ENCODE results near the gene GRIK2. TPM values are rescaled to one million over a fixed set of nuclear protein-coding genes. Genes with fewer than 3 reads are reported as not detected.

The GRIK2 gene
- total and polyA plus RNA-seq, 2 donors (not counting 3 experiments of a cell fraction or from before 2014, with no cell fraction given): not detected

DNA sequence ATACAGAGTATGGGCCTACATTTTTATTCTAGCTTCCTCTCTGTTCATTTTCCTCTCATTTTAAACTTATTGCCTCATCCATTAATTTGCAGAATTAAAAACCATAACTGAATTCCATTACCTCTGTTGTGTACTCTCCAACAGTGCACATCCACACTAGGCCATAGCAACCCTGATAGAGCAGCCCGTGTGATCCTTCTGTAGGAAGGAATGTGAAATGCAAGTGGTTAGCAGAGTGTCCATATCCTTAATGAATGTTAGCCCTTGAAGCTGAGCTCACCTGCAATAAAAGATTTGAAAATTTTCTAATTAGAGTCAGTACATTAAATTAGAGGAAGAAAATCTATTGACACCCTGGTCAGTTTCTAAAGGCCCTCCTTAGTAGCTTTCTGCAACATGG, 6.5 kb upstream of the GRIK2 start:
- no peaks in the 10 kb centered on the region for H4K20me1 ChIP-seq (replicated peaks; ENCODE audit: control insufficient read depth, extremely low read depth, insufficient read depth, low read length)
- no peaks in the 10 kb centered on the region for H3K79me2 ChIP-seq (ENCODE audit: control insufficient read depth, insufficient read depth, low read length)
- no peak overlapping the region for H2AFZ ChIP-seq (ENCODE audit: low read depth, low read length)
- peaks cover 0 to 1% of the 10 kb centered on the region in 2 experiments for H3K27me3 ChIP-seq (ENCODE audit: control insufficient read depth in 2 of 2, insufficient read depth in 2 of 2, low read length in 2 of 2)
- TF ChIP-seq JUN (IDR thresholded peaks at IDR 0.05; ENCODE audit: borderline replicate concordance, insufficient read depth, insufficient read length, low read depth) (no peak), FOS (IDR thresholded peaks at IDR 0.05; ENCODE audit: borderline replicate concordance, insufficient read depth, low read length) (no peak), POLR2A (IDR thresholded peaks at IDR 0.05; ENCODE audit: low read depth, low read length) (no peak), EZH2 (IDR thresholded peaks at IDR 0.05; ENCODE audit: borderline replicate concordance, low read depth, low read length, severe bottlenecking) (no peak), CTCF (IDR thresholded peaks at IDR 0.05; ENCODE audit: extremely low read depth in 1 of 2, insufficient read depth in 1 of 2, low read depth in 1 of 2, low read length in 2 of 2) (no peak), GATA2 (IDR thresholded peaks at IDR 0.05; ENCODE audit: insufficient read depth, insufficient read length, low read depth, low read length) (no peak), POLR2AphosphoS5 (IDR thresholded peaks at IDR 0.05; ENCODE audit: insufficient read depth, low read depth, low read length) (no peak), MYC (IDR thresholded peaks at IDR 0.05; ENCODE audit: low read depth, low read length) (no peak)
- TF ChIP-seq, protein P1, sequence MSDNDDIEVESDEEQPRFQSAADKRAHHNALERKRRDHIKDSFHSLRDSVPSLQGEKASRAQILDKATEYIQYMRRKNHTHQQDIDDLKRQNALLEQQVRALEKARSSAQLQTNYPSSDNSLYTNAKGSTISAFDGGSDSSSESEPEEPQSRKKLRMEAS (IDR thresholded peaks at IDR 0.05; ENCODE audit: insufficient read depth, insufficient read length): no peak
- no peak overlapping the region for H3K4me3 ChIP-seq (replicated peaks in 1 of 3; ENCODE audit: insufficient read depth in 1 of 3, low read depth in 1 of 3, low read length in 3 of 3)
- BruUV-seq (replicated peaks): no TSS peak
- no peak overlapping the region for H3K9ac ChIP-seq (replicated peaks; ENCODE audit: extremely low read depth, insufficient read depth, low read length)
- H3K9me3 ChIP-seq (replicated peaks; ENCODE audit: control insufficient read depth, insufficient read depth, low read length): no peaks in the 10 kb centered on the region
- dilution Hi-C loops (cut with MboI; ENCODE audit: extremely low pct_ligation_motif_present, low sequenced_read_pairs) (no loop called here), intact Hi-C loops (cut with micrococcal nuclease) (no loop called here)
- ChIA-PET POLR2A (no interaction called here), CTCF (no interaction called here)
- FAIRE-seq: no peak
- H3K4me2 ChIP-seq (ENCODE audit: insufficient read depth, low read length): no peak overlapping the region
- H3K9me1 ChIP-seq (replicated peaks; ENCODE audit: control insufficient read depth, extremely low read depth, insufficient read depth, low read length): no peaks in the 10 kb centered on the region
- H3K4me1 ChIP-seq (ENCODE audit: control insufficient read depth, extremely low read depth, insufficient read depth, low read length): no peaks in the 10 kb centered on the region
- no peak overlapping the region for H3K27ac ChIP-seq (ENCODE audit: insufficient read depth, low read depth, low read length)
- DNase-seq (ENCODE audit: low read depth, low spot score): no peak
- no peaks in the 10 kb centered on the region for H3K36me3 ChIP-seq (ENCODE audit: control insufficient read depth in 2 of 2, extremely low read depth in 1 of 2, insufficient read depth in 2 of 2, low read length in 2 of 2)

All from endothelial cell of umbilical vein (primary cell).